ENCODE data around the gene EHBP1.
"Not testable (repeated sequence)": the region's sequence is repeated elsewhere in the genome, so short reads cannot be mapped to it uniquely, and the experiment has no call there.

EHBP1 gene

GRCh38 chr2:62996534-62997186, 291.1 kb downstream of the EHBP1 start:
- no peak overlapping the region for H3K27ac Mint-ChIP-seq
- no peak overlapping the region for H3K4me3 Mint-ChIP-seq
- H3K9me3 Mint-ChIP-seq, result peaks cover 0 to 1% of the 10 kb centered on the region in 2 donors
- H3K36me3 Mint-ChIP-seq, result peaks cover 18 to 31% of the 10 kb centered on the region in 2 donors
- H3K4me1 Mint-ChIP-seq, result no peaks in the 10 kb centered on the region
- ATAC-seq (replicated peaks), result no peak
- no peak for DNase-seq
- no peaks in the 10 kb centered on the region for H3K27me3 Mint-ChIP-seq

GRCh38 chr2:62998949-62999348, 293.4 kb downstream of the EHBP1 start:
- ATAC-seq (replicated peaks), result no peak
- no peak overlapping the region for H3K27ac Mint-ChIP-seq
- peaks cover 0 to 1% of the 10 kb centered on the region in 2 donors for H3K9me3 Mint-ChIP-seq
- H3K4me1 Mint-ChIP-seq, result no peaks in the 10 kb centered on the region
- no peak overlapping the region for H3K4me3 Mint-ChIP-seq
- H3K27me3 Mint-ChIP-seq, result no peaks in the 10 kb centered on the region
- H3K36me3 Mint-ChIP-seq, result peaks cover 18 to 23% of the 10 kb centered on the region in 2 donors
- DNase-seq, result no peak

GRCh38 chr2:62999905-63000304, 294.4 kb downstream of the EHBP1 start:
- Mint-ChIP-seq H3K27me3 (no peaks in the 10 kb centered on the region), H3K4me3 (no peak overlapping the region)
- no peak for DNase-seq

GRCh38 chr2:63000801-63001200, 295.3 kb downstream of the EHBP1 start:
- ATAC-seq (replicated peaks), result no peak
- Mint-ChIP-seq H3K27me3 (no peaks in the 10 kb centered on the region), H3K9me3 (peaks cover 0 to 1% of the 10 kb centered on the region in 2 donors), H3K27ac (no peak overlapping the region), H3K36me3 (peaks cover 20 to 25% of the 10 kb centered on the region in 2 donors), H3K4me1 (no peaks in the 10 kb centered on the region), H3K4me3 (no peak overlapping the region)
- no peak for DNase-seq

More at GRCh38 chr2:62999905-63000304, 294.4 kb downstream of the EHBP1 start:
- Mint-ChIP-seq H3K9me3 (peaks cover 0 to 1% of the 10 kb centered on the region in 2 donors), H3K27ac (no peak overlapping the region), H3K36me3 (peaks cover 20 to 25% of the 10 kb centered on the region in 2 donors), H3K4me1 (no peaks in the 10 kb centered on the region)
- ATAC-seq (replicated peaks), result no peak

- Mint-ChIP-seq H3K9me3 (peaks cover 0 to 1% of the 10 kb centered on the region in 2 donors), H3K36me3 (peaks cover 20 to 25% of the 10 kb centered on the region in 2 donors), H3K27me3 (no peaks in the 10 kb centered on the region), H3K27ac (no peak overlapping the region), H3K4me1 (no peaks in the 10 kb centered on the region), H3K4me3 (no peak overlapping the region)
- ATAC-seq (replicated peaks), result no peak
- DNase-seq, result no peak
Measured at GRCh38 chr2:63001576-63001975, 296.1 kb downstream of the EHBP1 start.

- peaks cover 0 to 1% of the 10 kb centered on the region in 2 donors for H3K9me3 Mint-ChIP-seq
- H3K4me1 Mint-ChIP-seq, result no peaks in the 10 kb centered on the region
- no peak overlapping the region for H3K4me3 Mint-ChIP-seq
- no peak overlapping the region for H3K27ac Mint-ChIP-seq
- no peak for ATAC-seq (replicated peaks)
- peaks cover 14 to 17% of the 10 kb centered on the region in 2 donors for H3K36me3 Mint-ChIP-seq
- DNase-seq, result no peak
- no peaks in the 10 kb centered on the region for H3K27me3 Mint-ChIP-seq
Measured at GRCh38 chr2:63003351-63003750, 297.8 kb downstream of the EHBP1 start.

- Mint-ChIP-seq H3K27me3 (no peaks in the 10 kb centered on the region), H3K4me3 (no peak overlapping the region), H3K36me3 (peaks cover 8% of the 10 kb centered on the region in 2 donors), H3K27ac (no peak overlapping the region), H3K9me3 (no peaks in the 10 kb centered on the region), H3K4me1 (no peaks in the 10 kb centered on the region)
- DNase-seq, result no peak
- ATAC-seq (replicated peaks), result no peak
Measured at GRCh38 chr2:63007813-63008458, 302.4 kb downstream of the EHBP1 start.

- Mint-ChIP-seq H3K27me3 (no peaks in the 10 kb centered on the region), H3K27ac (no peak overlapping the region), H3K4me3 (no peak overlapping the region), H3K36me3 (peaks cover 13 to 15% of the 10 kb centered on the region in 2 donors), H3K4me1 (no peaks in the 10 kb centered on the region), H3K9me3 (no peaks in the 10 kb centered on the region)
- DNase-seq (no peak), ATAC-seq (replicated peaks) (no peak)
Measured at GRCh38 chr2:63008838-63009237, 303.3 kb downstream of the EHBP1 start.

- no peak overlapping the region for H3K4me3 Mint-ChIP-seq
- ATAC-seq (replicated peaks), result no peak
- H3K27ac Mint-ChIP-seq, result no peak overlapping the region
Measured at GRCh38 chr2:63009490-63009889, 304.0 kb downstream of the EHBP1 start.

GRCh38 chr2:63012541-63012940, 307.0 kb downstream of the EHBP1 start:
- no peak overlapping the region for H3K4me3 Mint-ChIP-seq
- no peak for DNase-seq

More at GRCh38 chr2:63009490-63009889, 304.0 kb downstream of the EHBP1 start:
- Mint-ChIP-seq H3K27me3 (no peaks in the 10 kb centered on the region), H3K36me3 (peaks cover 10 to 11% of the 10 kb centered on the region in 2 donors), H3K9me3 (no peaks in the 10 kb centered on the region), H3K4me1 (no peaks in the 10 kb centered on the region)
- no peak for DNase-seq

GRCh38 chr2:63013438-63013837, 307.9 kb downstream of the EHBP1 start:
- DNase-seq (no peak), ATAC-seq (replicated peaks) (no peak)
- H3K4me1 Mint-ChIP-seq, result no peaks in the 10 kb centered on the region
- no peaks in the 10 kb centered on the region for H3K9me3 Mint-ChIP-seq
- H3K36me3 Mint-ChIP-seq, result peaks cover 15 to 18% of the 10 kb centered on the region in 2 donors
- no peak overlapping the region for H3K4me3 Mint-ChIP-seq
- no peak overlapping the region for H3K27ac Mint-ChIP-seq
- no peaks in the 10 kb centered on the region for H3K27me3 Mint-ChIP-seq

More at GRCh38 chr2:63012541-63012940, 307.0 kb downstream of the EHBP1 start:
- Mint-ChIP-seq H3K27me3 (no peaks in the 10 kb centered on the region), H3K9me3 (no peaks in the 10 kb centered on the region), H3K36me3 (peaks cover 15 to 18% of the 10 kb centered on the region in 2 donors), H3K4me1 (no peaks in the 10 kb centered on the region), H3K27ac (no peak overlapping the region)
- no peak for ATAC-seq (replicated peaks)

- H3K4me1 Mint-ChIP-seq, result no peaks in the 10 kb centered on the region
- no peak overlapping the region for H3K4me3 Mint-ChIP-seq
- no peaks in the 10 kb centered on the region for H3K9me3 Mint-ChIP-seq
- H3K27ac Mint-ChIP-seq, result no peak overlapping the region
- peaks cover 15 to 18% of the 10 kb centered on the region in 2 donors for H3K36me3 Mint-ChIP-seq
- ATAC-seq (replicated peaks) (no peak), DNase-seq (no peak)
- H3K27me3 Mint-ChIP-seq, result no peaks in the 10 kb centered on the region
Measured at GRCh38 chr2:63015389-63015788, 309.9 kb downstream of the EHBP1 start.

GRCh38 chr2:63018439-63018838, 312.9 kb downstream of the EHBP1 start:
- no peak overlapping the region for H3K27ac Mint-ChIP-seq
- no peak for DNase-seq
- H3K36me3 Mint-ChIP-seq, result peaks cover 14 to 23% of the 10 kb centered on the region in 2 donors
- no peak overlapping the region for H3K4me3 Mint-ChIP-seq
- ATAC-seq (replicated peaks), result no peak
- no peaks in the 10 kb centered on the region for H3K27me3 Mint-ChIP-seq
- no peaks in the 10 kb centered on the region for H3K9me3 Mint-ChIP-seq
- no peaks in the 10 kb centered on the region for H3K4me1 Mint-ChIP-seq

- H3K4me3 Mint-ChIP-seq; DNase-seq; H3K9me3 Mint-ChIP-seq; ATAC-seq (replicated peaks); H3K4me1 Mint-ChIP-seq; H3K27me3 Mint-ChIP-seq: not testable (repeated sequence)
- peaks cover 12 to 22% of the 10 kb centered on the region in 2 donors for H3K36me3 Mint-ChIP-seq
- H3K27ac Mint-ChIP-seq, result peak overlapping the region; percentile 62
Measured at GRCh38 chr2:63019686-63020085, 314.2 kb downstream of the EHBP1 start.

GRCh38 chr2:63023444-63023843, 317.9 kb downstream of the EHBP1 start:
- H3K9me3 Mint-ChIP-seq, result no peaks in the 10 kb centered on the region
- H3K27me3 Mint-ChIP-seq, result no peaks in the 10 kb centered on the region
- ATAC-seq (replicated peaks) (peak; percentile 45), DNase-seq (no peak)
- no peak overlapping the region for H3K27ac Mint-ChIP-seq
- no peaks in the 10 kb centered on the region for H3K4me1 Mint-ChIP-seq
- peaks cover 9 to 22% of the 10 kb centered on the region in 2 donors for H3K36me3 Mint-ChIP-seq
- H3K4me3 Mint-ChIP-seq, result no peak overlapping the region

Measured in stimulated activated naive B cell treated with anti-CD40 and anti-IgM and Interleukin-4, amounts not matched to agents 10 μg/mL and 1 μg/mL and 100 μg/mL, for 72 hours (primary cell).